HAP-1 (cell line): ENCODE measurements around the gene MGMT.
A peak's percentile ranks its signal among the peaks of the same experiment; 100 is the strongest.
"Not testable (repeated sequence)": the region's sequence is repeated elsewhere in the genome, so short reads cannot be mapped to it uniquely, and the experiment has no call there.

Experiments
- DNase-seq, 2 experiments: peaks; one replicate each; pipeline ENCODE4 v3.0.0-alpha.2; 2016 to 2020; ENCODE audit warnings: low spot score in 2 of 2
- H3K27me3 ChIP-seq: fragments of 250-450 bp; sonication (Bioruptor Pico); 2 replicates; pipeline ENCODE4 v1.5.1; 2020; ENCODE audit warnings: low read depth, mild to moderate bottlenecking, moderate library complexity
- H3K36me3 ChIP-seq: fragments of 250-450 bp; sonication (Bioruptor Pico); replicated peaks from 2 replicates; pipeline ENCODE4 v1.5.1; 2020; ENCODE audit warnings: mild to moderate bottlenecking
- H3K4me1 ChIP-seq: fragments of 250-450 bp; sonication (Bioruptor Pico); 2 replicates; pipeline ENCODE4 v1.5.1; 2020; ENCODE audit warnings: mild to moderate bottlenecking
- H3K4me3 ChIP-seq: fragments of 250-450 bp; sonication (Bioruptor Pico); 2 replicates; pipeline ENCODE4 v1.5.1; 2020; ENCODE audit warnings: mild to moderate bottlenecking, moderate library complexity
- H3K9me3 ChIP-seq: fragments of 250-450 bp; sonication (Bioruptor Pico); 2 replicates; pipeline ENCODE4 v1.5.1; 2020; ENCODE audit warnings: mild to moderate bottlenecking, moderate library complexity
- in situ Hi-C: fragments of 300-500 bp; cut with MboI; formaldehyde crosslinking; loops from 3 replicates; pipeline ENCODE4 v1.14.3; 2020; ENCODE audit warnings: low sequenced_read_pairs, inconsistent platforms, mixed read lengths

Gene MGMT

GRCh38 chr10:129466703-129467358 is at the start of gene MGMT:
Gene MGMT (plus strand): TSS chr10:129467241.
- Histone ChIP-seq H3K27me3 (no peaks in the 10 kb centered on the region), H3K9me3 (no peaks in the 10 kb centered on the region), H3K4me3 (peak within 1 kb of the TSS; percentile 50), H3K36me3 (no peaks in the 10 kb centered on the region), H3K4me1 (peaks cover 3% of the 10 kb centered on the region; the same call in 1 of the 2 replicates)
- DNase-seq: peak; percentile 47 to 95
- in situ Hi-C loops: loop anchor here (25.0 kb wide), 1 partner anchor 495 kb away; the partner anchor contains the start of gene EBF3

- Histone ChIP-seq H3K36me3 (no peaks in the 10 kb centered on the region), H3K4me3 (no peak overlapping the region), H3K4me1 (no peaks in the 10 kb centered on the region), H3K27me3 (peaks cover 14% of the 10 kb centered on the region; the same call in 1 of the 2 replicates), H3K9me3 (no peaks in the 10 kb centered on the region)
- DNase-seq: no peak
- in situ Hi-C loops: no loop called here
Observed at GRCh38 chr10:129417870-129418269, 49.2 kb upstream of the MGMT start.

GRCh38 chr10:129418496-129419225 is 48.4 kb upstream of the MGMT start:
- H3K27me3 ChIP-seq: peaks cover 14% of the 10 kb centered on the region; the same call in 1 of the 2 replicates
- H3K36me3 ChIP-seq: no peaks in the 10 kb centered on the region
- DNase-seq: peak in 1 of 2 experiments; percentile 16
- no peaks in the 10 kb centered on the region for H3K4me1 ChIP-seq
- no peak overlapping the region for H3K4me3 ChIP-seq
- no peaks in the 10 kb centered on the region for H3K9me3 ChIP-seq
- in situ Hi-C loops: no loop called here

GRCh38 chr10:129419397-129419796 is 47.6 kb upstream of the MGMT start:
- Histone ChIP-seq H3K9me3 (no peaks in the 10 kb centered on the region), H3K4me3 (no peak overlapping the region), H3K4me1 (no peaks in the 10 kb centered on the region), H3K27me3 (peaks cover 10% of the 10 kb centered on the region; the same call in 1 of the 2 replicates), H3K36me3 (no peaks in the 10 kb centered on the region)
- DNase-seq: no peak
- in situ Hi-C loops: no loop called here

- H3K4me1 ChIP-seq: no peaks in the 10 kb centered on the region
- DNase-seq: no peak
- H3K4me3 ChIP-seq: no peak overlapping the region
- no peaks in the 10 kb centered on the region for H3K36me3 ChIP-seq
- H3K27me3 ChIP-seq: peaks cover 5% of the 10 kb centered on the region; the same call in 1 of the 2 replicates
- in situ Hi-C loops: no loop called here
- H3K9me3 ChIP-seq: no peaks in the 10 kb centered on the region
Observed at GRCh38 chr10:129421399-129422010, 45.5 kb upstream of the MGMT start.

GRCh38 chr10:129424978-129425377 is 42.1 kb upstream of the MGMT start:
- in situ Hi-C loops: no loop called here
- no peaks in the 10 kb centered on the region for H3K4me1 ChIP-seq
- H3K36me3 ChIP-seq: no peaks in the 10 kb centered on the region
- no peak for DNase-seq
- no peak overlapping the region for H3K4me3 ChIP-seq
- H3K9me3 ChIP-seq: no peaks in the 10 kb centered on the region
- no peaks in the 10 kb centered on the region; the same call in 1 of the 2 replicates for H3K27me3 ChIP-seq

- Histone ChIP-seq H3K9me3 (no peaks in the 10 kb centered on the region), H3K36me3 (no peaks in the 10 kb centered on the region), H3K27me3 (no peaks in the 10 kb centered on the region; the same call in 1 of the 2 replicates), H3K4me1 (no peaks in the 10 kb centered on the region), H3K4me3 (no peak overlapping the region)
- in situ Hi-C loops: no loop called here
- DNase-seq: no peak
Observed at GRCh38 chr10:129426606-129427005, 40.4 kb upstream of the MGMT start.

- no peak overlapping the region for H3K4me3 ChIP-seq
- H3K4me1 ChIP-seq: no peaks in the 10 kb centered on the region; the same call in 1 of the 2 replicates
- H3K36me3 ChIP-seq: no peaks in the 10 kb centered on the region
- in situ Hi-C loops: no loop called here
- no peaks in the 10 kb centered on the region for H3K9me3 ChIP-seq
- DNase-seq: no peak
- no peaks in the 10 kb centered on the region; the same call in 1 of the 2 replicates for H3K27me3 ChIP-seq
Observed at GRCh38 chr10:129433266-129433665, 33.8 kb upstream of the MGMT start.

GRCh38 chr10:129435724-129436123 is 31.3 kb upstream of the MGMT start:
- DNase-seq, H3K27me3 ChIP-seq, H3K4me3 ChIP-seq, H3K4me1 ChIP-seq, in situ Hi-C loops, H3K9me3 ChIP-seq, H3K36me3 ChIP-seq: not testable (repeated sequence)

- Histone ChIP-seq H3K9me3 (no peaks in the 10 kb centered on the region), H3K36me3 (no peaks in the 10 kb centered on the region), H3K4me3 (no peak overlapping the region), H3K27me3 (no peaks in the 10 kb centered on the region), H3K4me1 (no peaks in the 10 kb centered on the region)
- in situ Hi-C loops: no loop called here
- no peak for DNase-seq
Observed at GRCh38 chr10:129438024-129438423, 29.0 kb upstream of the MGMT start.

- H3K4me1 ChIP-seq: no peaks in the 10 kb centered on the region
- no peaks in the 10 kb centered on the region for H3K36me3 ChIP-seq
- no peak for DNase-seq
- H3K4me3 ChIP-seq: no peak overlapping the region
- H3K27me3 ChIP-seq: no peaks in the 10 kb centered on the region
- in situ Hi-C loops: no loop called here
- no peaks in the 10 kb centered on the region for H3K9me3 ChIP-seq
Observed at GRCh38 chr10:129440247-129440646, 26.8 kb upstream of the MGMT start.

GRCh38 chr10:129440722-129441316 is 26.2 kb upstream of the MGMT start:
- Histone ChIP-seq H3K9me3 (no peaks in the 10 kb centered on the region), H3K36me3 (no peaks in the 10 kb centered on the region), H3K4me3 (no peak overlapping the region), H3K27me3 (no peaks in the 10 kb centered on the region), H3K4me1 (no peaks in the 10 kb centered on the region)
- no peak for DNase-seq
- in situ Hi-C loops: no loop called here

- Histone ChIP-seq H3K4me3 (no peak overlapping the region), H3K4me1 (no peaks in the 10 kb centered on the region), H3K36me3 (no peaks in the 10 kb centered on the region), H3K9me3 (no peaks in the 10 kb centered on the region), H3K27me3 (no peaks in the 10 kb centered on the region)
- in situ Hi-C loops: no loop called here
- no peak for DNase-seq
Observed at GRCh38 chr10:129441372-129442009, 25.6 kb upstream of the MGMT start.
